ENCODE measurements around the gene B4GALT6.

GRCh38 chr18:31697351-31698298, 13.2 kb upstream of the B4GALT6 start:
- TF ChIP-seq CTCF (IDR thresholded peaks at IDR 0.05), result no peak
- no peak for TF ChIP-seq POLR2A (IDR thresholded peaks at IDR 0.05)

All from uterus (tissue), 2 donors.